Measurements from ENCODE around the gene ARMC9.

DNA sequence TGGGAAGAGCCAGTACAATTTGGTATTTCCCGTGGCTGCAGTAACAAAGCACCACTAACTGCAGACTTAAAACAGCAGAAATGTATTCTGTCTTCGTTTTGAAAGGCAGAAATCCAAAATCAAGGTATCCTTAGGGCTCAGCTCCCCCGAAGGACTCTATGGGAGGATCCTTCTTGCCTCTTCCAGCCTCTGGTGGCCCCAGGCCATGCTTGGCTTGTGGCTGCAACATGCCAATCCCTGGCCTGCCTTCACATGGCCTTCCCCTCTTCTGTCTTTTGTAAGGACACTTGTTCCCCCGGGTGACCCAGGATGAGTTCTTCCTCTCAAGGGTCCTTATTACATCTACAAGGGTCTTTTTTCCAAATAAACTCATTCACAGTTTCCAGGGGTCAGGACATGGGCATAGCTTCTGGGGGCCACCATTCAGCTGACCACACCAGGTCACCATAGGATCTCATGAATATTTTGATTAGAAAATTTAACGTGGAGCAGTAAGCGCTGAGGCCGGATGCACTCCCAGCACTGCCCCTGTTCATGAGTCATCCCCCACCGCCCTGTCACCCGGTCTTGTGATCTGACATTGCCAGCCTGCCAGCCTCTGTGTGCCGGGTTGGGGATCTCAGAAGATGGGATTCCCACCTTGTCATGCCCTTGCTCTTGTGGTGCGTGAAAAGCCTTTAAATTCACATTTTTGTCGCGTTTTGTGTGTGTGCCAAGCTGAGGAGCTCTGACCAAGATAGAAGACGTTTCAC is 135.9 kb downstream of the ARMC9 start:
- TF ChIP-seq, protein P1, sequence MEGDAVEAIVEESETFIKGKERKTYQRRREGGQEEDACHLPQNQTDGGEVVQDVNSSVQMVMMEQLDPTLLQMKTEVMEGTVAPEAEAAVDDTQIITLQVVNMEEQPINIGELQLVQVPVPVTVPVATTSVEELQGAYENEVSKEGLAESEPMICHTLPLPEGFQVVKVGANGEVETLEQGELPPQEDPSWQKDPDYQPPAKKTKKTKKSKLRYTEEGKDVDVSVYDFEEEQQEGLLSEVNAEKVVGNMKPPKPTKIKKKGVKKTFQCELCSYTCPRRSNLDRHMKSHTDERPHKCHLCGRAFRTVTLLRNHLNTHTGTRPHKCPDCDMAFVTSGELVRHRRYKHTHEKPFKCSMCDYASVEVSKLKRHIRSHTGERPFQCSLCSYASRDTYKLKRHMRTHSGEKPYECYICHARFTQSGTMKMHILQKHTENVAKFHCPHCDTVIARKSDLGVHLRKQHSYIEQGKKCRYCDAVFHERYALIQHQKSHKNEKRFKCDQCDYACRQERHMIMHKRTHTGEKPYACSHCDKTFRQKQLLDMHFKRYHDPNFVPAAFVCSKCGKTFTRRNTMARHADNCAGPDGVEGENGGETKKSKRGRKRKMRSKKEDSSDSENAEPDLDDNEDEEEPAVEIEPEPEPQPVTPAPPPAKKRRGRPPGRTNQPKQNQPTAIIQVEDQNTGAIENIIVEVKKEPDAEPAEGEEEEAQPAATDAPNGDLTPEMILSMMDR (IDR thresholded peaks at IDR 0.05), result no peak
- TF ChIP-seq POLR2AphosphoS5 (IDR thresholded peaks at IDR 0.05), result no peak
- no peak for TF ChIP-seq EP300 (IDR thresholded peaks at IDR 0.05)
- no peak for TF ChIP-seq POLR2A (IDR thresholded peaks at IDR 0.05)
